Fibroblast of mammary gland (primary cell): ENCODE results near the gene ZNF618.

ENCODE experiments used
- DNase-seq: peaks from one replicate; pipeline ENCODE4 v3.0.0-alpha.2; 2010; ENCODE audit warnings: low read depth
- H3K4me3 ChIP-seq: 2 replicates; pipeline ENCODE4 v1.5.1; 2011; ENCODE audit warnings: low read depth, mild to moderate bottlenecking, low read length, moderate library complexity; ENCODE audit not compliant: control insufficient read depth
- TF ChIP-seq, protein P1 (sequence below): conservative IDR thresholded peaks from 2 replicates; pipeline ENCODE4 v1.5.1; 2011; ENCODE audit warnings: low read depth, low read length, inconsistent platforms; ENCODE audit not compliant: control insufficient read depth, insufficient read depth

The ZNF618 gene

DNA sequence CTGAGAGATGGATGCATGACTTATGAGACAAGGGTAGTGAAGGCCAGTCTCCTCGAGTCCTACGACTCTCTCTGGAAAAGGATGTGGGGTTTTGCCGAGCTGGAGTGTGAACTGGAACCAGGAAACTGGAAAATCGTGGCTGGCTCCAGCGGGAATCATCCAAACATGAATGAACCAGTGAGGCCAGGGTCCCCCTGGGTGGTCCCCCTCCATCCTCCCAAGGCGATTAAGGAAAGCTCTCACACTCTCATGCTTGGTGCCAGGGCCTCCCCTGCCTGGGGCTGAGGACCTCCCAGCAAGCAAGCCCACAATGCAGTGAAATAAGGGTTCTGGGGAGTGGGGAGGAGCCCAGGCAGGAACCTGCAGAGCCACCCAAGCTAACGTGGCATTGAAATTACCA lies 211.6 kb downstream of the ZNF618 start:
- TF ChIP-seq, protein P1, sequence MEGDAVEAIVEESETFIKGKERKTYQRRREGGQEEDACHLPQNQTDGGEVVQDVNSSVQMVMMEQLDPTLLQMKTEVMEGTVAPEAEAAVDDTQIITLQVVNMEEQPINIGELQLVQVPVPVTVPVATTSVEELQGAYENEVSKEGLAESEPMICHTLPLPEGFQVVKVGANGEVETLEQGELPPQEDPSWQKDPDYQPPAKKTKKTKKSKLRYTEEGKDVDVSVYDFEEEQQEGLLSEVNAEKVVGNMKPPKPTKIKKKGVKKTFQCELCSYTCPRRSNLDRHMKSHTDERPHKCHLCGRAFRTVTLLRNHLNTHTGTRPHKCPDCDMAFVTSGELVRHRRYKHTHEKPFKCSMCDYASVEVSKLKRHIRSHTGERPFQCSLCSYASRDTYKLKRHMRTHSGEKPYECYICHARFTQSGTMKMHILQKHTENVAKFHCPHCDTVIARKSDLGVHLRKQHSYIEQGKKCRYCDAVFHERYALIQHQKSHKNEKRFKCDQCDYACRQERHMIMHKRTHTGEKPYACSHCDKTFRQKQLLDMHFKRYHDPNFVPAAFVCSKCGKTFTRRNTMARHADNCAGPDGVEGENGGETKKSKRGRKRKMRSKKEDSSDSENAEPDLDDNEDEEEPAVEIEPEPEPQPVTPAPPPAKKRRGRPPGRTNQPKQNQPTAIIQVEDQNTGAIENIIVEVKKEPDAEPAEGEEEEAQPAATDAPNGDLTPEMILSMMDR: no peak
- no peak for DNase-seq
- H3K4me3 ChIP-seq: no peak overlapping the region

DNA sequence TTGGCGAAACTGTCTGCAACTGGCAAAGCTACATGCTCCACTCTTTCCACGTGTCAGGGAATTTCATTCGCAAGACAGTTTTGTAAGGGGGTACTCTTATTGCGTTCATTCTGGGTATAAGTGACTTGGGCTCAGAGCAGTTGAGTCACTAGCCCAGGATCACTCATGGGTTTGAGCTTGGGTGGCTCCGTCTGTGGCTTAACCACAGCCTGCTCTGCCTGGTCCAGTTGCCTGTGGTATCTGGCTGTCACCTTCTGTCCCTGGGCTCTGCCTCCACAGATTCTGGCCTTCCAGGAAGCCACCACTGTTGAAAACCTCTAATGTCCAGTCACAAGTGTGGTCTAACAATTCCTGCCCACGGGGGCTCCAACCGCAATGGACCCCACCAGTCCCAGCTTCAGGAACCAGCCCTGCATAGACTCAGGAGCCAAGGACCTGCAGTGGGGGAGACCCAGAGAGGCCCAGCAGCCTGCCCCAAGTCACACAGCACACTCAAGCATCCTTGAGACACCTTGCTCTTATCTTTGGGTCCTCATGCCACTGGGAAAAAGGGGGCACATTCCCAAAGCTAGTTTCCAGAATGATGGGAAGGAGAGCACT lies 212.6 kb downstream of the ZNF618 start:
- TF ChIP-seq, protein P1: no peak
- no peak for DNase-seq
- H3K4me3 ChIP-seq: no peak overlapping the region

DNA sequence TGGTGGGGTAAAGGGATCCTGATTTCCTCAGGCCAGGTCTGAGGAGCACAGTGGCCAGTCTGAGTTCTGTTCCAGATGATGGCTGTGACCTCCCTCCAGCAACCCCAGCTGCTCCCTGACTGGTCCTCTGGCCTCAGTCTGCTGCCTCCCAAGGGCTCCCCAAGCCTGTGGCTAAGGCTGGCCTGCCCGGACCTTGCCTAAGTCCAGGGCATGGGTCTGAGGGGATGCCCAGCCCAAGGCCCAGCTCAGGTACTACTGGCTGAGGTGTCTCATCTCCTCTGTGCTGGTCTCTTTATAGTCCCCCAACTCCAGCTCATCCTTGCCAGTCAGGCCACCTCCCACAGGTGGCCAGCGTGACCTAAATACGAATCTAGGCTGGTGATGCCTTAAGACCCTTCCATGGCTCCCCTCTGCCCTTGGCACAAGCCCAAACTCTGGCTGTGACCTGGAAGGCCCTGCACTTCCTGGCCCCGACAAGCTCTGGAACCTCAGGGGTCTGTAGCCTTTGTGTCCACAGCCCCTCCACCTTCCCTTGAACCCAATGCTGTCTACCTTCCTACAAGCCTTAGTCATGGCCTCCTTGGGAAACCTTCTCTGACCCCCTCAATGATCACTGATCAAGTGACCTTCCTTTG lies 213.2 kb downstream of the ZNF618 start:
- TF ChIP-seq, protein P1: no peak
- no peak overlapping the region for H3K4me3 ChIP-seq
- DNase-seq: no peak

DNA sequence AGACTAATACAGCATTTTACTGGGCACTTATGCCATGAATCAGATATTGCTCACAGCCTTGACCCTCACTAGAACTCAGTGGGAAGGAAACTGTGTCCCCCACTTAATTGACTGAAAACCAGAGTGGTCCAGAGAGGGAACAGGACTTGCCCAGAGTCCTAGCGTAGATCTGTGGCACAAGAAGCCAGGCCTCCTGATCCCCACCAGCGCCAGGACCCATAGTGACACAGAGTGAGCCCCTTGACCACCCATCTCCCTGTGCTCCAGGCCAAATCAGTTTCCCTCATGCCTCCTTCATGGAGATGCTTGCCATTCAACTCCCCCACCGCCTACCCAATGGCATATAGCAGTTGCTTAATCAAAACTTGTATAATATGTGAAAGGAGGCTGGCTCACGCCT lies 214.7 kb downstream of the ZNF618 start:
- TF ChIP-seq, protein P1: no peak
- no peak overlapping the region for H3K4me3 ChIP-seq
- DNase-seq: no peak

DNA sequence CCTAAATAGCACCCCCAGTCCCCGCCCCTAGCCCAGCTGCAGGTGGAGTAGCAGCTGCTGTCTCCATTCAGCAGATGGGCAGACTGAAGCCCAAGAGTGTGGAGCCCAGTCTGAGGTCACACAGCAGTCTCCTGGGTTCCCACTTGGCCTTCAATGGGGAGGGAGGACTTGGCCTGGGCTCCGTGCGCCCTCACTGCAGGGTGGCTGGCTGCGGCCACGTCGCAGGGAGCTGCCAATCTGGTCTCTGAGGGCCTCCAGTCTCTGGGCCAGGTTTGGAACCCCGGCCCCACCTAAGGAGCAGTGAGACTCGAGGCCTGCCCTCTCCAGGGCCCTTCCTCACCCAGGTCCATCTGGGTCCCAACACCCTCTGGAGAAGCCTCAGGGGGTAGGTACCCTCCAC lies 215.6 kb downstream of the ZNF618 start:
- no peak overlapping the region for H3K4me3 ChIP-seq
- no peak for DNase-seq
- TF ChIP-seq, protein P1: no peak

DNA sequence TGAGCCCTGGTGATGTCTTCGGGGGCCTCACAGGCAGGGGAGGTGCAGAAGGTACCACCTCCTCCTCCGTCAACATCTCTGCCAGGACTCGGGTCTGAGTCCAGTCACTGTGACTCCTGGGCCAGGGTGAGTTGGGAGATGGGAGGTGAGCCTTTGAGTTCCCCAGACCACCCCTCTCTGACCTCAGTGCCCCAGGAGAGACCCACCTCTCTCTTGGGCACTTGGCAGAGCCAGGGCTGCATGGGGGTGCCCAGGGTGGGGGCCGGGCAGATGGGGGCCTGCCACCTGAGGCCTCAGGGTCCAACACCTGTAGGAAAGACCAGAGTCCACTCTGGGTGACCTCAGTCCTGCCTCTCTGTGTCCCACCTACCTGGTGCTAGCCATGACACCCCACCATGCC lies 216.2 kb downstream of the ZNF618 start:
- TF ChIP-seq, protein P1: no peak
- DNase-seq: no peak
- H3K4me3 ChIP-seq: no peak overlapping the region

DNA sequence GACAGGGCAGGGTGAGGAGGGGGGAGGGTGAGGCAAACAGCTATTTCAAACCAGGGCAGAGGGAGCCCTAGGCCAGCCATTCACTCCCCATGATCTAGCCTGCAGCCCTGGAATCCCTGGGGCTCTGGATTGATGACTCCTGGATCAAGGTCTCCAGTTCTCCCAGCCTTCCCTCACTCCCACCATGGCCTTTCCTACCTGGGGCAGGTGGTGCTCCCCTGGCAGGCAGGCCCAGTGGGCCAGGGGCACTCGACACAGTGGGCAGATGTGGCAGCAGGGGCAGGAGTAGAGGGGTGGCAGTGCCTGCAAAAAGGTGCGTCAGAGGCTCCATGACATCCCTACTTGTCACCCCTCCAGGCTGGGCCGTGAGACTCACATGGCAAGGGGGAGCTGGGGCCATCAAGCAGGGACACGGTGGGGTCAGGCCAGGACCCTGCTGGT lies 216.9 kb downstream of the ZNF618 start:
- H3K4me3 ChIP-seq: no peak overlapping the region
- TF ChIP-seq, protein P1: no peak
- no peak for DNase-seq
